Measurements from ENCODE around the gene HS6ST3.

DNA sequence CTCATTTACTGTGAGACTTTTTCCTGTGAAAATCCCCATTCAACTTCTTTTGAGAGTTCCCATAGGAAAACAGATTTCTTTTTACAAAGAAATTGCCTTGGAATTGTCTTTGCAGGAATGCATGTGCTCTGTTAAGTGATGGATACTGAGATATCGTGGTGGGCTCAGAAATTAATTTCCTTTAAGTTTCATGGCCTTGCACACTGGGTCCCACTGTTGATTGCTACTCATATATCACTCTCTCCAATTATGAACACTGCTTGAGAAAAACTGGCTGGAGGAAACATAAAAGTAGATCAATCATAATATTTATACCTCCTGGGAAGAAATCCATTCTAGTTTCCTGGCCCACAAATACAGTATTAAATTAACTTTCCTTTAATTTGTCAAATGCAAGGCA, 773.1 kb downstream of the HS6ST3 start:
- TF ChIP-seq, protein P1, sequence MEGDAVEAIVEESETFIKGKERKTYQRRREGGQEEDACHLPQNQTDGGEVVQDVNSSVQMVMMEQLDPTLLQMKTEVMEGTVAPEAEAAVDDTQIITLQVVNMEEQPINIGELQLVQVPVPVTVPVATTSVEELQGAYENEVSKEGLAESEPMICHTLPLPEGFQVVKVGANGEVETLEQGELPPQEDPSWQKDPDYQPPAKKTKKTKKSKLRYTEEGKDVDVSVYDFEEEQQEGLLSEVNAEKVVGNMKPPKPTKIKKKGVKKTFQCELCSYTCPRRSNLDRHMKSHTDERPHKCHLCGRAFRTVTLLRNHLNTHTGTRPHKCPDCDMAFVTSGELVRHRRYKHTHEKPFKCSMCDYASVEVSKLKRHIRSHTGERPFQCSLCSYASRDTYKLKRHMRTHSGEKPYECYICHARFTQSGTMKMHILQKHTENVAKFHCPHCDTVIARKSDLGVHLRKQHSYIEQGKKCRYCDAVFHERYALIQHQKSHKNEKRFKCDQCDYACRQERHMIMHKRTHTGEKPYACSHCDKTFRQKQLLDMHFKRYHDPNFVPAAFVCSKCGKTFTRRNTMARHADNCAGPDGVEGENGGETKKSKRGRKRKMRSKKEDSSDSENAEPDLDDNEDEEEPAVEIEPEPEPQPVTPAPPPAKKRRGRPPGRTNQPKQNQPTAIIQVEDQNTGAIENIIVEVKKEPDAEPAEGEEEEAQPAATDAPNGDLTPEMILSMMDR (IDR thresholded peaks at IDR 0.05; ENCODE audit: poor library complexity) = no peak
- no peak for TF ChIP-seq EZH2phosphoT487 (IDR thresholded peaks at IDR 0.05; ENCODE audit: low read depth, severe bottlenecking, unreplicated experiment)

Data from hepatocyte (in vitro differentiated cells).